Stimulated activated CD8-positive, alpha-beta memory T cell treated with anti-CD3 and anti-CD28 coated beads, Interleukin-15, amount 100 ng/mL, for 4 hours (primary cell): Measurements from ENCODE around the gene MPPE1.

ENCODE experiments used
- DNase-seq, 2 donors: peaks; one replicate each; pipeline ENCODE4 v3.0.0-alpha.2; 2020; ENCODE audit warnings: low read depth in 2 of 2

MPPE1 gene

GRCh38 chr18:11884396-11885030 lies 23.6 kb downstream of the MPPE1 start:
- DNase-seq = no peak

- DNase-seq = no peak
These were observed 25.0 kb downstream of the MPPE1 start for GRCh38 chr18:11883153-11883552.

- no peak for DNase-seq
These were observed 25.5 kb downstream of the MPPE1 start for GRCh38 chr18:11882636-11883035.

- DNase-seq = no peak
These were observed 27.4 kb downstream of the MPPE1 start for GRCh38 chr18:11880586-11881304.

- no peak for DNase-seq
These were observed 30.5 kb downstream of the MPPE1 start for GRCh38 chr18:11877497-11878135.

- no peak for DNase-seq
These were observed 33.4 kb downstream of the MPPE1 start for GRCh38 chr18:11874676-11875075.

GRCh38 chr18:11873670-11874340 lies 34.3 kb downstream of the MPPE1 start:
- no peak for DNase-seq

GRCh38 chr18:11872479-11873136 lies 35.5 kb downstream of the MPPE1 start:
- no peak for DNase-seq

GRCh38 chr18:11871501-11871900 lies 36.6 kb downstream of the MPPE1 start:
- DNase-seq = no peak

GRCh38 chr18:11868230-11868629 lies 39.9 kb downstream of the MPPE1 start:
- DNase-seq = no peak

GRCh38 chr18:11866764-11867163 lies 41.4 kb downstream of the MPPE1 start:
- no peak for DNase-seq

GRCh38 chr18:11866329-11866728 lies 41.8 kb downstream of the MPPE1 start:
- no peak for DNase-seq

- no peak for DNase-seq
These were observed 43.0 kb downstream of the MPPE1 start for GRCh38 chr18:11865071-11865470.

- DNase-seq = no peak
These were observed 43.6 kb downstream of the MPPE1 start for GRCh38 chr18:11864471-11864870.

GRCh38 chr18:11862468-11863137 lies 45.5 kb downstream of the MPPE1 start:
- no peak for DNase-seq

GRCh38 chr18:11861583-11862288 lies 46.4 kb downstream of the MPPE1 start:
- DNase-seq = no peak

- no peak for DNase-seq
These were observed 47.3 kb downstream of the MPPE1 start for GRCh38 chr18:11860594-11861450.

GRCh38 chr18:11859903-11860407 lies 48.2 kb downstream of the MPPE1 start:
- DNase-seq = no peak

- DNase-seq = no peak
These were observed 48.8 kb downstream of the MPPE1 start for GRCh38 chr18:11859282-11859830.
